CD14-positive monocyte (primary cell): ENCODE data around the gene AMER3. TPM values are rescaled to one million over a fixed set of nuclear protein-coding genes. Genes with fewer than 3 reads are reported as not detected.

ENCODE experiments used
- DNase-seq, 3 donors: peaks; one replicate each; pipeline ENCODE4 v3.0.0-alpha.2; 2011 to 2022
- H2AFZ ChIP-seq: 2 replicates; pipeline ENCODE4 v1.6.0; 2012; ENCODE audit warnings: mild to moderate bottlenecking, low read depth, low read length, inconsistent platforms; ENCODE audit not compliant: insufficient read depth, poor library complexity, severe bottlenecking
- H3K27ac ChIP-seq, 2 donors: 1 replicate in 1 of 2; 2 replicates in 1 of 2; pipeline ENCODE4 v1.5.1; 2012 to 2013; ENCODE audit warnings: low read length in 2 of 2, control low read depth in 1 of 2, inconsistent platforms in 1 of 2, low read depth in 1 of 2, mild to moderate bottlenecking in 1 of 2
- H3K27me3 ChIP-seq, 2 donors: one replicate each; pipeline versions ENCODE4 v1.6.0 to v1.6.1; 2011 to 2013; ENCODE audit warnings: low read length in 2 of 2; ENCODE audit not compliant: control insufficient read depth in 2 of 2, insufficient read depth in 2 of 2
- H3K36me3 ChIP-seq, 2 donors: replicated peaks in 1 of 2; 1 replicate in 1 of 2; 2 replicates in 1 of 2; pipeline versions ENCODE4 v1.5.1 to v1.6.1; 2012 to 2013; ENCODE audit warnings: low read length in 2 of 2, control low read depth in 1 of 2, inconsistent platforms in 1 of 2, mild to moderate bottlenecking in 1 of 2; ENCODE audit not compliant: insufficient read depth in 2 of 2, control insufficient read depth in 1 of 2
- H3K4me1 ChIP-seq, 2 donors: 1 replicate in 1 of 2; 2 replicates in 1 of 2; pipeline versions ENCODE4 v1.5.1 to v1.6.1; 2012 to 2013; ENCODE audit warnings: low read length in 2 of 2, control low read depth in 1 of 2, inconsistent platforms in 1 of 2, mild to moderate bottlenecking in 1 of 2, moderate library complexity in 1 of 2; ENCODE audit not compliant: insufficient read depth in 2 of 2, control insufficient read depth in 1 of 2
- H3K4me2 ChIP-seq: replicated peaks from 2 replicates; pipeline ENCODE3; 2012; ENCODE audit warnings: low read length, moderate library complexity, mild to moderate bottlenecking; ENCODE audit not compliant: poor library complexity, severe bottlenecking; ENCODE audit errors: extremely low read depth
- H3K4me3 ChIP-seq, 3 experiments: fragments of 200-600 bp in 1 of 3; sonication (generic) in 1 of 3; replicated peaks in 1 of 3; 1 replicate in 2 of 3; 2 replicates in 1 of 3; pipeline ENCODE4 v1.5.1; 2011 to 2013; ENCODE audit warnings: low read length in 3 of 3, mild to moderate bottlenecking in 3 of 3, control low read depth in 2 of 3, low read depth in 2 of 3, inconsistent platforms in 1 of 3, moderate library complexity in 1 of 3
- H3K79me2 ChIP-seq: 2 replicates; pipeline ENCODE4 v1.6.0; 2012; ENCODE audit warnings: mild to moderate bottlenecking, control low read depth, inconsistent platforms, low read length, moderate library complexity; ENCODE audit not compliant: insufficient read depth
- H3K9ac ChIP-seq: 2 replicates; pipeline ENCODE4 v1.6.0; 2017; ENCODE audit warnings: low read length, mild to moderate bottlenecking; ENCODE audit not compliant: insufficient read depth, poor library complexity, severe bottlenecking
- H3K9me3 ChIP-seq, 2 donors: replicated peaks in 1 of 2; 1 replicate in 1 of 2; 2 replicates in 1 of 2; pipeline versions ENCODE4 v1.5.1 to v1.6.1; 2012 to 2013; ENCODE audit warnings: low read length in 2 of 2, control low read depth in 1 of 2; ENCODE audit not compliant: control insufficient read depth in 1 of 2, insufficient read depth in 1 of 2
- H4K20me1 ChIP-seq: 2 replicates; pipeline ENCODE4 v1.6.0; 2012; ENCODE audit warnings: mild to moderate bottlenecking, low read length, control low read depth, moderate library complexity; ENCODE audit not compliant: insufficient read depth
- H3K27ac Mint-ChIP-seq, 7 donors: one replicate each; pipeline ENCODE4 v1.8.0; 2020; ENCODE audit warnings: mild to moderate bottlenecking in 7 of 7, mixed read lengths in 7 of 7, moderate library complexity in 6 of 7, inconsistent platforms in 2 of 7
- H3K27me3 Mint-ChIP-seq, 3 donors: one replicate each; pipeline ENCODE4 v1.8.0; 2021 to 2022; ENCODE audit warnings: low read depth in 3 of 3, mild to moderate bottlenecking in 3 of 3, mixed read lengths in 3 of 3, moderate library complexity in 3 of 3, inconsistent platforms in 1 of 3
- H3K36me3 Mint-ChIP-seq, 2 donors: one replicate each; pipeline ENCODE4 v1.8.0; 2020; ENCODE audit warnings: mixed read lengths in 2 of 2, inconsistent platforms in 1 of 2, mild to moderate bottlenecking in 1 of 2
- H3K4me1 Mint-ChIP-seq: one replicate; pipeline ENCODE4 v1.8.0; 2020; ENCODE audit warnings: mild to moderate bottlenecking, mixed read lengths
- H3K4me3 Mint-ChIP-seq, 2 donors: one replicate each; pipeline ENCODE4 v1.8.0; 2020; ENCODE audit warnings: mild to moderate bottlenecking in 2 of 2, mixed read lengths in 2 of 2, moderate library complexity in 1 of 2
- H3K9me3 Mint-ChIP-seq, 7 donors: one replicate each; pipeline ENCODE4 v1.8.0; 2020 to 2022; ENCODE audit warnings: mixed read lengths in 7 of 7, mild to moderate bottlenecking in 6 of 7, moderate library complexity in 6 of 7, inconsistent platforms in 2 of 7
- CTCF ChIP-seq: fragments of 200-600 bp; IDR thresholded peaks from one replicate; pipeline ENCODE4 v1.8.0; 2022; ENCODE audit warnings: antibody characterized with exemption, mild to moderate bottlenecking
- whole genome bisulfite sequencing: methylation state at CpG from one replicate; pipeline ENCODE4 v1.1.5; 2013; ENCODE audit warnings: missing lambda C conversion rate; ENCODE audit not compliant: insufficient coverage; 5-methylcytosine and 5-hydroxymethylcytosine counted together
- intact Hi-C, 2 donors: fragments of 100-400 bp; cut with micrococcal nuclease; formaldehyde crosslinking; loops; one replicate each; pipeline versions ENCODE4 v1.15.0 to v1.15.1; 2023
- polyA plus RNA-seq, 3 donors: library from polyadenylated mRNA; depleted of rRNA in 1 of 3; unstranded in 2 of 3; stranded (reverse) in 1 of 3; fragments of 300-500 nt in 2 of 3; fragments of >200 nt in 1 of 3; fragmentation: Illumina TruSeq in 2 of 3; gene quantifications; 1 replicate in 2 of 3; 2 replicates in 1 of 3; pipeline ENCODE4 v1.2.3, GENCODE V29; 2012 to 2021

Gene AMER3
- polyA plus RNA-seq, 3 donors: not detected

- WGBS: under 1% methylated on average over 47 of the region's 48 CpGs
- Mint-ChIP-seq H3K4me1 (peaks cover 16% of the 10 kb centered on the region), H3K4me3 (peak overlapping the region; percentile 76 to 87), H3K27ac (peak overlapping the region in 1 of 7 donors; percentile 31), H3K27me3 (peaks cover 18 to 25% (median 23%) of the 10 kb centered on the region in 3 donors), H3K36me3 (no peaks in the 10 kb centered on the region), H3K9me3 (peaks cover 0 to 8% (median 3%) of the 10 kb centered on the region in 7 donors)
- Histone ChIP-seq H3K4me3 (peak overlapping the region; percentile 40 to 77 (median 56)), H3K36me3 (no peaks in the 10 kb centered on the region), H3K9ac (peak overlapping the region; percentile 63), H3K79me2 (no peaks in the 10 kb centered on the region), H3K4me1 (peaks cover 18 to 19% of the 10 kb centered on the region in 2 donors), H3K9me3 (no peaks in the 10 kb centered on the region), H4K20me1 (no peaks in the 10 kb centered on the region), H3K4me2 (peak overlapping the region; percentile 90), H3K27ac (peak overlapping the region in 1 of 2 donors; percentile 14), H2AFZ (peak overlapping the region; percentile 87), H3K27me3 (peaks cover 4 to 19% of the 10 kb centered on the region in 2 donors)
- intact Hi-C loops: no loop called here
- DNase-seq: peak; percentile 2 to 30 (median 10)
- TF ChIP-seq CTCF: no peak
Measured at GRCh38 chr2:130727286-130727924, 27.9 kb upstream of the AMER3 start.

GRCh38 chr2:130728007-130728454 is 27.3 kb upstream of the AMER3 start:
- H3K4me1 ChIP-seq: peaks cover 18 to 19% of the 10 kb centered on the region in 2 donors
- H3K4me2 ChIP-seq: peak overlapping the region; percentile 90
- no peak for TF ChIP-seq CTCF
- peaks cover 16% of the 10 kb centered on the region for H3K4me1 Mint-ChIP-seq
- peak overlapping the region; percentile 87 for H2AFZ ChIP-seq
- no peak overlapping the region for H3K27ac ChIP-seq
- H3K27me3 Mint-ChIP-seq: peaks cover 18 to 25% (median 23%) of the 10 kb centered on the region in 3 donors
- peak overlapping the region in 1 of 3 experiments; percentile 77 for H3K4me3 ChIP-seq
- H3K79me2 ChIP-seq: no peaks in the 10 kb centered on the region
- H3K36me3 Mint-ChIP-seq: no peaks in the 10 kb centered on the region
- peaks cover 4 to 19% of the 10 kb centered on the region in 2 donors for H3K27me3 ChIP-seq
- DNase-seq: peak in 1 of 3 donors; percentile 9
- peaks cover 0 to 5% (median 3%) of the 10 kb centered on the region in 7 donors for H3K9me3 Mint-ChIP-seq
- peak overlapping the region in 1 of 2 donors; percentile 43 for H3K4me3 Mint-ChIP-seq
- H3K9me3 ChIP-seq: no peaks in the 10 kb centered on the region
- no peak overlapping the region for H3K9ac ChIP-seq
- peak overlapping the region in 3 of 7 donors; percentile 14 to 43 (median 30) for H3K27ac Mint-ChIP-seq
- no peaks in the 10 kb centered on the region for H4K20me1 ChIP-seq
- intact Hi-C loops: no loop called here
- 0% methylated on average over 11 of the region's 12 CpGs for WGBS
- H3K36me3 ChIP-seq: no peaks in the 10 kb centered on the region
